GM18868 (cell line): Measurements from ENCODE around the gene PKN1.
A peak's percentile ranks its signal among the peaks of the same experiment; 100 is the strongest.
"Not testable (repeated sequence)": the region's sequence is repeated elsewhere in the genome, so short reads cannot be mapped to it uniquely, and the experiment has no call there.

Source experiments
- ATAC-seq: cut with Tn5 transposase; IDR thresholded peaks from one replicate; pipeline ENCODE4 v1.9.1; 2021; ENCODE audit warnings: mild to moderate bottlenecking, moderate library complexity; ENCODE audit not compliant: unreplicated experiment

PKN1 gene

DNA sequence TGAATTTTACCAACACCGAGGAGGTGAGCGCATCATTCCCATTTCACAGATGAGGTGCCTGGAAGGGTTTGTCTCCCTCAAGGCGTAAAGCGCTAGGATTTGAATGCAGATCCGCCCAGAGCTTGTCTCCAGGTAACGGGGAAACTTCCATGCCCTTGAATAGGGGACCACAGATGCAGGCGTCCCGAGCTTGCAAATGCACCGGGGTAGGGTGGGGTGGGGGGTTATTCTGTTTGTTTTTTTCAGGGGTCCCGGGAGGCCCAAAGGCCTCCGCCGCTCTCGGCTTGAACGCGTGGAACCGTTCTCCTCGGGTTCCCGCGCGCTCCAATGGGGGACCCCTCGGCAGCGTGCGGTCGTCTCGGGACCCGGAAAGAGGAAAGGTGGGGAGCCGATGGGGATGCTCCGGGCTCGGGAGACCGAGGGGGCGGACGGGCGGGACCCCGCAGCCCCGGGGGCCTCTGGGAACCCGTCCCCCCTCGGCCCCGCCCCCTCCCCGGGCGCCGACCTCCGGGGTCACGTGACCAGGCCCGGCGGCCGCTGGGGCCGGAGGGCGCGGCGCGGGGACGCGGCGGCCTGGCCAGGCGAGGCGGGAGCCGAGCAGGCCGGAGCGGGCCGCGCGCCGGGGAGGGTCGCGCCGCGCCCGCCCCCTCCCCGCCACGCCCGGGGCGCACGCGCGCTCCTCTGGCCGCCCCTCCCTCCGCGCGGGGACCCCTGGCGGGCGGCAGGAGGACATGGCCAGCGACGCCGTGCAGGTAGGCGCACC is at the start of gene PKN1:
TSS of gene PKN1 (plus strand) at position 516 of the 763 bp plus-strand sequence. CDS start at position 732, 216 bp downstream.
- ATAC-seq: peak; percentile 53

GRCh38 chr19:14383661-14384555 is 49.2 kb upstream of the PKN1 start:
- ATAC-seq: peak; percentile 34

DNA sequence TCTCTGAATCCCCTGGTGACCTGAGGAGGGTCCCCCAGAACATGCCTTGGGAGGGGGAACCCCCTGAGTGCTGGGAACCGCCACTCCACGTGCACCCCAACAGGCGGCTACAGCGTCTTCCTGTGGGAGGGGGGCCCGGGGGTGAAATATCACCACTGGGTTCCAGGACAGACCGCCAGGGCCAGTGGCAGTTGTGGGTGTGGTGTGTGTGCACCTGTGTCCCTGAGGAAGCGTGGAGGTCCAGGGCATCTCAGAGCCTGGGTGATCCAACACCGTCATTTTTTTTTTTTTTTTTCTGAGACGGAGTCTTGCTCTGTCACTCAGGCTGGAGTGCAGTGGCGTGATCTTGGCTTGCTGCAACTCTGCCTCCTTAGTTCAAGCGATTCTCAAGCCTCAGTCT is 47.6 kb upstream of the PKN1 start:
- ATAC-seq: no peak

- ATAC-seq: no peak
Measured at GRCh38 chr19:14390548-14390947, 42.6 kb upstream of the PKN1 start.

DNA sequence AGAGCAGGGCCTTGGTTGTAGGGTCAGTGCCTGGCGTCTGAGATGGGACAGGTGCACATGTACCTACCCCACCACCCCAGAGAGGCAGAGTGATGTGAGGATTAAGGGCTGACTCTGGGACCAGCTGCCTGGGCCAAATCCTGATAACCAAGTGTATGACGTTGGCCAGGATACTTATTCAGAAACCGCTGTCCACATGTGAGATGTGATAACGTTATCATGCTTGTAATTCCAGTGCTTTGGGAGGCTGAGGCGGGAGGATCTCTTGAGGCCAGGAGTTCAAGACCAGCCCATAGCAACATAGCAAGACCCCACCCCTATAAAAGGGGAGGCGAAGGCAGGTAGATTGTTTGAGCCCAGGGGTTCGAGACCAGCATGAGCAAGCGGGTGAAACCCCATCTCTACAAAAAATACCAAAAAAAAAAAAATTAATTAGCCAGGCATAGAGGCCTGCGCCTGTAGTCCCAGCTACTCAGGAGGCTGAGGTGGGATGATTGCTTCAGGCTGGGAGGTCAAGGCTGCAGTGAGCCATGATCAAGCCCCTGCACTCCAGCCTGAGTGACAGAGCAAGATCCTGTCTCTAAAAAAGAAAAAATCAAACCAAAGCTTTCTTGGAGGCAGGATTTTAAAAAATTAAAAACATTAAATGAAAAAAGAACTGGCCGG is 41.8 kb upstream of the PKN1 start:
- no peak for ATAC-seq

GRCh38 chr19:14393329-14393728 is 39.8 kb upstream of the PKN1 start:
- ATAC-seq: no peak

DNA sequence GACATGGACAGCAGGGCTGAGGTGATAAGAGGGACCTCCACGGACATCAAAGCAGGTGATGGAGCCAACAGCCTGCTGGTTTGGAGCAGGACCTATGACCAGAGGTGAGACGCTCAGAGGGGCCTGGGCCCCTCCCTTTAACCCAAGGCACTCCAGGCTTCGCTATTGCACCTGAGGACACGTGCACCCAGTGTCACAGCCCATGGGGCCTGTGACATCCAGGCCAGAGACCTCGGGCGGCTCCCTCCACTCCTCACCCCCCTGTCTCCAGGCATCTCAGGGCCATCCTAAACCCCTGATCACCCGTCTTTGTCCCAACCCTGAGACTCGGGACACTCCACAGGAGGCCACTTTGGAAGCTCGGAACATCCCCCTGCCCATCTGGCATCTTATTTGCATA is 38.9 kb upstream of the PKN1 start:
- ATAC-seq: no peak

DNA sequence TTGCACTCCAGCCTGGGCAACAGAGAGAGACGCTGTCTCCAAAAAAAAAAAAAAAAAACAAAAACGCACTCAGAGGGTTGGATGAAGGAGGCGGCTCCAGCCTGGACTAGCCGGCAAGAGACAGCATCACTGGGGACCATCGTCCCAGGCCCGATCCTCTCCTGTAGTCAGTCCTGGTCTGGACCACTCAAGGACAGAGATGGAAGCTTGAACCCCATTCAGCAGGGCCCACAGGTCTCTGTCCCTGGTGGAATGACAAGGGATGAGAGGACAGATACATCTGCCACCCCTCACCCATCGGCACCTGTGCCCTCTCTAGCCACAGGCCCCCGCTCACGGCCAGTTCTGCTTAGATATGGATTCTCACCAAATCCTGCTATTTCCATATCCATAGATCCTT is 37.8 kb upstream of the PKN1 start:
- no peak for ATAC-seq

DNA sequence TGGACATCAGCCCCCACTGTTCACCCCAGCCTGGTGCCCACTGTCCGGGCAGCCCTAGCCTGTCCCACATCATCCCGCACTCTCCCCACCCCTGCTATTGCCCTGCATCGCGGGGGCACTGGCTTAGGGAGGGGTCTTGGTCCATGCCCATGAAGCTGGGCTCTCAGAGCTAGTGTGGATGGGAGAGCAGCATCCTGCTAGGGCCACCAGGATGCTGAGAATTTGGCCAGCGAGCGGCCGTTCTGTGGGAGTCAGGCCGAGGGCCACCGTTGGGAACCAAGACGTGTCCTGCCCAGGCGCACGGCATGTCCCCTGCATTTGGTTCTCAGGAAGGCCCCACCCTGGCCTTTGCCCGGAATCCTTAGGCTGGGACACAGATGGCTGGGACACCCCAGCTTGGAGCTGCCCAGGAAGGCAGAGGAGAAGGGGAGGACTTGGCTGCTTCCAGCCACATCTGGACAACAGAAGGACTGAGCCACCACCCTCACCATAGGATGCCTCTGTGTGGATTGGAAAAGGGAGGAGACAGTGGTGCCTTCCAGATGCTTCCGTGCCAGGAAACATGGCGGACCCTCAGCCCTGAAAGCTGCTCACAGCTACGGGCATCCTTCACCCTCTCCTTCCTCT is 37.3 kb upstream of the PKN1 start:
- ATAC-seq: no peak

DNA sequence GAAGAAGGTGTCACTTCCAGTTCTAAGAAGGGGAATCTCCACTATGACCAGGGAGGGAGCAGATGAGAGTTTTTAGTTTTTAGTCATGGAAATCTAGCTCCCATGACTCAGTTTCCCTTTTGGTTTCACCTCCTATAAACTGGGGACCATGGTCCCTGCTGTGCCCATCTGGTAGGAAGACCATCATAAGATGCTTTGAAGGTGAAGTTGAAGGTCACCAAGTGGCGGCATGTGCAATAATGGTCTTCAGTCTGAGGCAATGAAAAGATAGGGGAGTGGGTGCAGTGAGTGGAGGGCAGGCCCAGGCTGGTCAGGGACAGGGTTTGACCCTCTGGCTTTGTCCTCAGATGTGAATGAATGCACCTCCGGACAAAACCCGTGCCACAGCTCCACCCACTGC is 36.4 kb upstream of the PKN1 start:
- not testable (repeated sequence) for ATAC-seq

- not testable (repeated sequence) for ATAC-seq
Measured at GRCh38 chr19:14397168-14397567, 35.9 kb upstream of the PKN1 start.

DNA sequence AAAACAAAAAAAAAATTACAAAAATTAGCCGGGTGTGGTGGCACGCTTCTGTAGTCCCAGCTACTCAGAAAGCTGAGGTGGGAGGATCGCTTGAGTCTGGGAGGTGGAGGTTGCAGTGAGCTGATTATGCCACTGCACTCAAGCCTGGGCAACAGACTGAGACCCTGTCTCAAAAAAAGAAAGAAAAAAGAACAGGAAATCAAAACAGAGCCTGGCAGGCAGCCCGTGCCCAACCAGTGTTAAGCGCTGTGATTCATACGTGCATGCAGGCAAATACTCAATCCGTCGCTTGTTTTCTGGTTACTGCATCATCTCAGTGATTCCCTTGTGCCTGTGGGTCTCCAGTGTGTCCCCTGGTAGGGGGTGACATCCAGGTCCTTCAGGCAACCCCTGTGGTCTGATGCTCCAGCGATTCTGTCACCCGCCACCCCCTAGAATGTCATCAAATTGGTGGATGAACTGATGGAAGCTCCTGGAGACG is 32.1 kb upstream of the PKN1 start:
- no peak for ATAC-seq

DNA sequence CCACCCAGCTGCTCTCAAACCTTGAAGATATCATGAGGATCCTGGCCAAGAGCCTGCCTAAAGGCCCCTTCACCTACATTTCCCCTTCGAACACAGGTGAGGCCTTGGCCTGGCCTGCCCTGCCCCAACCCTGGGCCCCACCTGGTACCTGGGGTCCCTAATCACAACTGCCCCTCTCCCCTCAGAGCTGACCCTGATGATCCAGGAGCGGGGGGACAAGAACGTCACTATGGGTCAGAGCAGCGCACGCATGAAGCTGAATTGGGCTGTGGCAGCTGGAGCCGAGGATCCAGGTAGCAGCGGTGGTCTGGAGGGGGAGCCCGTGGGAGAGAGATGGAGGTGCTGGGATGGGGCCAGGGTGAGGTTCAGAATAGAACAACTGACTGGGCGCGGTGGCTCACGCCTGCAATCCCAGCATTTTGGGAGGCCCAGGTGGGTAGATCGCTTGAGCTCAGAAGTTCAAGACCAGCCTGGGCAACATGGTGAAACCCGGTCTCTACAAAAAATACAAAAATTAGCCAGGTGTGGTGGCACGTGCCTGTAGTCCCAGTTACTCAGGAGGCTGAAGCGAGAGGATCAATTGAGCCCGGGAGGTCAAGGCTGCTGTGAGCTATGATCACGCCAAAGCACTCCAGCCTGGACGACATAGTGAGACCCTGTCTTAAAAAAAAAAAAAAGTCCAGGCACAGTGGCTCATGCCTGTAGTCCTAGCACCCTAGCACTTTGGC is 31.5 kb upstream of the PKN1 start:
- ATAC-seq: no peak

GRCh38 chr19:14402332-14403144 is 30.6 kb upstream of the PKN1 start:
- ATAC-seq: no peak

DNA sequence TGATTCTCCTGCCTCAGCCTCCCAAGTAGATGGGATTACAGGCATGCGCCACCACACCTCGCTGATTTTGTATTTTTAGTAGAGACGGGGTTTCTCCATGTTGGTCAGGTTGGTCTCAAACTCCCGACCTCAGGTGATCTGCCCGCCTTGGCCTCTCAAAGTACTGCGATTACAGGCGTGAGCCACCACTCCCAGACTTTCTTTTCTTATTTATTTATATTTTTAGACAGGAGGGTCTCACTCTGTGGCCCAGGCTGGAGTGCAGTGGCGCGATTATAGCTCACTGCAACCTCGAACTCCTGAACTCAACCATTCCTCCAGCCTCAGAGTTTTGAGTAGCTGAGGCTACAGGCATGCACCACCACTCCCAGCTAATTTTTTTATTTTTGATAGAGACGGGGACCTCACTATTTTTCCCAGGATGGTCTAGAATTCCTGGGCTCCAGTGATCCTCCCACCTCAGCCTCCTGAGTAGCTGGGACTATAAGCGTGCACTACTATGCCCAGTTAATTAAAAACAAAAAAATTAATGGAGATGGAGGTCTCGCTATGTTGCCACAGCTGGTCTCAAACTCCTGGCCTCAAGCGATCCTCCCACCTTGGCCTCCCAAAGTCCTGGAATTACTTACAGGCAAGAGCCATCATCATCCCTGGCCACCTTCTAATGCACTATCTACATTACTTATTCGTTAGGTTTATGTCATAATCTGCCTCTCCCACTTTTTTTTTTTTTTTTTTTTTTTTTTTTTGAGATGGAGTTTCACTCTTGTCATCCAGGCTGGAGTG is 29.8 kb upstream of the PKN1 start:
- ATAC-seq: not testable (repeated sequence)

GRCh38 chr19:14404312-14404711 is 28.8 kb upstream of the PKN1 start:
- ATAC-seq: no peak

GRCh38 chr19:14405380-14405757 is 27.7 kb upstream of the PKN1 start:
- no peak for ATAC-seq

DNA sequence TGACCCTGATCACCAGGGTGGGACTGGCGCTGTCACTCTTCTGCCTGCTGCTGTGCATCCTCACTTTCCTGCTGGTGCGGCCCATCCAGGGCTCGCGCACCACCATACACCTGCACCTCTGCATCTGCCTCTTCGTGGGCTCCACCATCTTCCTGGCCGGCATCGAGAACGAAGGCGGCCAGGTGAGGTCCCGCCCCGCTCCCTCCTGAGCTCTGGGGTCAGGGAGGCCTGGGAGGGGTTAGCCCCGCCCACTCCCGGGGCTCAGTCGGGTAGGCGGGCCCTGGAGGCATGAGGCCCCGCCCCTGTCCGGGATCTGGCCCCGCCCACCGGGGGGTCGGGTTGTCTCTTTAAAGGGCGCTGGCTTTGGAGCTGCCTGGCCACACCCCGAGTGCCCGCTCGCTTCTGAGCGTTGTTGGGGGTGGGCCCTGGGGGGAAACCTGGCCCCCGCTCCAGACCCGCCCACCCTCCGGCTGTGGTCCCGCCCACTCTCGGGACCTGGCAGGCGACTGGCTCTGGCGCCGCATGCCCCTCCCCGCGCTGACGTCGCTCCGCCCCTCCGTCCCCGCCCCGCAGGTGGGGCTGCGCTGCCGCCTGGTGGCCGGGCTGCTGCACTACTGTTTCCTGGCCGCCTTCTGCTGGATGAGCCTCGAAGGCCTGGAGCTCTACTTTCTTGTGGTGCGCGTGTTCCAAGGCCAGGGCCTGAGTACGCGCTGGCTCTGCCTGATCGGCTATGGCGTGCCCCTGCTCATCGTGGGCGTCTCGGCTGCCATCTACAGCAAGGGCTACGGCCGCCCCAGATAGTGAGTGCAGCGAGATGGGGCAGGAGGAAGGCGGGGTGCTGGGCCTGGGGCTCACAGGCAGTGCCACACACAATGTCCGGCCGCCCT is 27.1 kb upstream of the PKN1 start:
- ATAC-seq: peak; percentile 59
